HepG2 (cell line): ENCODE data around the gene JMJD8. TPM values are rescaled to one million over a fixed set of nuclear protein-coding genes. Genes with fewer than 3 reads are reported as not detected.

Source experiments
- HOXD1 ChIP-seq: sonication (generic); formaldehyde crosslinking; IDR thresholded peaks from 2 replicates; pipeline ENCODE4 v1.5.0; 2020; ENCODE audit warnings: missing genetic modification reagents
- MAFG ChIP-seq: sonication (generic); formaldehyde crosslinking; IDR thresholded peaks from 2 replicates; pipeline ENCODE4 v1.5.1; 2020; ENCODE audit warnings: mild to moderate bottlenecking, missing genetic modification reagents
- MEIS2 ChIP-seq: sonication (generic); formaldehyde crosslinking; IDR thresholded peaks from 2 replicates; pipeline ENCODE4 v1.9.0; 2021; ENCODE audit warnings: mild to moderate bottlenecking, missing genetic modification reagents
- NONO ChIP-seq, 2 experiments: fragments of 450-650 bp in 1 of 2; sonication (generic) in 1 of 2; formaldehyde crosslinking in 1 of 2; IDR thresholded peaks in 1 of 2; conservative IDR thresholded peaks in 1 of 2; 2 replicates each; pipeline versions ENCODE4 v1.6.1 to v1.8.0; 2017 to 2022; ENCODE audit warnings: mild to moderate bottlenecking in 1 of 2, missing genetic modification reagents in 1 of 2, moderate library complexity in 1 of 2
- POLR2G ChIP-seq: fragments of 200-400 bp; formaldehyde crosslinking; IDR thresholded peaks from 2 replicates; pipeline ENCODE4 v1.6.1; 2018; ENCODE audit warnings: mild to moderate bottlenecking, low read depth, low read length, moderate library complexity
- RBM39 ChIP-seq: fragments of 200-400 bp; formaldehyde crosslinking; IDR thresholded peaks from one replicate; pipeline ENCODE4 v1.6.1; 2018; ENCODE audit warnings: antibody characterized with exemption, mild to moderate bottlenecking, low read depth, low read length; ENCODE audit not compliant: poor library complexity, severe bottlenecking
- SRSF4 ChIP-seq: fragments of 200-400 bp; formaldehyde crosslinking; IDR thresholded peaks from one replicate; pipeline ENCODE4 v1.6.1; 2018; ENCODE audit warnings: mild to moderate bottlenecking, low read depth, low read length, moderate library complexity; ENCODE audit not compliant: poor library complexity, severe bottlenecking
- STAG1 ChIP-seq: sonication (generic); formaldehyde crosslinking; IDR thresholded peaks from 2 replicates; pipeline ENCODE4 v1.4.0; 2020; ENCODE audit warnings: missing genetic modification reagents
- ZFY ChIP-seq: sonication (generic); formaldehyde crosslinking; IDR thresholded peaks from 2 replicates; pipeline ENCODE4 v1.4.0; 2020; ENCODE audit warnings: missing genetic modification reagents
- ZNF256 ChIP-seq: sonication (generic); formaldehyde crosslinking; conservative IDR thresholded peaks from 2 replicates; pipeline ENCODE4 v1.4.0; 2020; ENCODE audit warnings: missing genetic modification reagents
- ZNF296 ChIP-seq: sonication (generic); formaldehyde crosslinking; conservative IDR thresholded peaks from 2 replicates; pipeline ENCODE4 v1.5.0; 2020; ENCODE audit warnings: mild to moderate bottlenecking, missing genetic modification reagents
- ZNF329 ChIP-seq: sonication (generic); formaldehyde crosslinking; IDR thresholded peaks from 2 replicates; pipeline ENCODE4 v1.9.0; 2021; ENCODE audit warnings: low read depth, mild to moderate bottlenecking, missing genetic modification reagents
- ZNF335 ChIP-seq: sonication (generic); formaldehyde crosslinking; IDR thresholded peaks from 2 replicates; pipeline ENCODE4 v1.4.0; 2020; ENCODE audit warnings: missing genetic modification reagents
- ZNF547 ChIP-seq: sonication (generic); formaldehyde crosslinking; IDR thresholded peaks from 2 replicates; pipeline ENCODE4 v1.5.1; 2020; ENCODE audit warnings: mild to moderate bottlenecking, missing genetic modification reagents
- ZNF598 ChIP-seq: sonication (generic); formaldehyde crosslinking; IDR thresholded peaks from 2 replicates; pipeline ENCODE4 v1.5.1; 2020; ENCODE audit warnings: mild to moderate bottlenecking, missing genetic modification reagents, borderline replicate concordance
- ZNF883 ChIP-seq: sonication (generic); formaldehyde crosslinking; IDR thresholded peaks from 2 replicates; pipeline ENCODE4 v1.5.1; 2020; ENCODE audit warnings: mild to moderate bottlenecking, missing genetic modification reagents; ENCODE audit errors: not compliant biosample characterization
- polyA plus RNA-seq, 8 experiments: library from polyadenylated mRNA; depleted of rRNA in 3 of 8; stranded (reverse) in 7 of 8; unstranded in 1 of 8; fragments of >200 nt; fragmentation: Illumina TruSeq in 4 of 8; extraction: Trizol in 4 of 8; gene quantifications; 2 replicates each; pipeline versions ENCODE4 v1.2.1 to v1.2.3, GENCODE V29; 2011 to 2016; ENCODE audit warnings: low read depth in 4 of 8, missing spikeins in 1 of 8, mixed read lengths in 1 of 8; ENCODE audit not compliant: insufficient read depth in 1 of 8
- total RNA-seq, 5 experiments: library from RNA; depleted of rRNA; stranded (reverse); fragments of >200 nt; fragmentation: Illumina TruSeq; extraction: Trizol; gene quantifications; 2 replicates each; pipeline ENCODE4 v1.2.3, GENCODE V29; 2016; ENCODE audit warnings: low read depth in 1 of 5
- TF ChIP-seq, protein P1 (sequence below): sonication (generic); formaldehyde crosslinking; IDR thresholded peaks from 2 replicates; pipeline ENCODE4 v1.5.1; 2020; ENCODE audit warnings: missing genetic modification reagents, mild to moderate bottlenecking, borderline replicate concordance
- TF ChIP-seq, protein P2 (sequence below): sonication (generic); formaldehyde crosslinking; IDR thresholded peaks from 2 replicates; pipeline ENCODE4 v1.8.0; 2022; ENCODE audit warnings: missing genetic modification reagents, mild to moderate bottlenecking, moderate library complexity, borderline replicate concordance
- TF ChIP-seq, protein P3 (sequence below): sonication (generic); formaldehyde crosslinking; IDR thresholded peaks from 2 replicates; pipeline ENCODE4 v1.4.0; 2020; ENCODE audit warnings: mild to moderate bottlenecking, missing genetic modification reagents

The JMJD8 gene
- total and polyA plus RNA-seq, 2 of the 13 experiments (the other 11 are each of a cell fraction or from before 2014, with no cell fraction given), result 2.6 to 11.8 TPM

DNA sequence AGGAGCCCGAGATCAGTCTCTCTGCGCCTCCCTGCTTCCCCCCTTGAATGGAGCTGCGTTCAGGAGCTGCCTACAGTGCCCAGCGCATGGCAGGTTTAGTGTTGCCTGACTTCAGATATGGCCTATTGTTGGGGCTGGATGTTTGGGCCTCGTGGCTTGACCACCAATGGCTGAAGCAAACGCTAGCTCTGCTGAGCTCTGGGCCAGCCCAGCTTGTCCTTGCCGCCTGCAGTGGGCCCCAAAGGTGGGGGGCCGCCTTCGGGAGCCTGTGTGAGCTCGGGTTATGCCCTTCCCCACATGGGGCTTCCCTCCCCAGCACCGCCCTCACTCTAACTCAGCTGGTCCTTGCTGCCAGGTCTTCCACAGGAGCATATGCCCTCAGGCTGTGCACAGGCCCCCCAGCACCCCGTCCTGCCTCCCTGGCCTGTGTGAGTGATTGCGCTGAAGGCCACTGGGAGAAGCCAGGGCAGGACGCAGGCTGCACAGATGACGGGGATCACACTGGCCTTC, 46.0 kb downstream of the JMJD8 start (continued):
- TF ChIP-seq ZNF329 (CRISPR knock-in tag) (no peak), STAG1 (CRISPR knock-in tag) (no peak), MEIS2 (CRISPR knock-in tag) (no peak), NONO (IDR thresholded peaks at IDR 0.05) (no peak), NONO (CRISPR knock-in tag; conservative IDR thresholded peaks at IDR 0.05) (no peak), ZNF335 (CRISPR knock-in tag) (no peak), ZNF296 (CRISPR knock-in tag) (no peak), SRSF4 (no peak), ZNF883 (CRISPR knock-in tag) (peak; percentile 58), ZNF256 (CRISPR knock-in tag) (no peak), POLR2G (peak; percentile 20; the same call in 1 of the 2 replicates), RBM39 (no peak), HOXD1 (CRISPR knock-in tag) (no peak), ZNF547 (CRISPR knock-in tag) (0 out of 2 replicates have a peak, but pooled peaks have one; percentile 43), MAFG (CRISPR knock-in tag) (no peak), ZNF598 (CRISPR knock-in tag) (0 out of 2 replicates have a peak, but pooled peaks have one; percentile 6), ZFY (CRISPR knock-in tag) (peak; percentile 44; the same call in 1 of the 2 replicates)
- TF ChIP-seq, protein P1, sequence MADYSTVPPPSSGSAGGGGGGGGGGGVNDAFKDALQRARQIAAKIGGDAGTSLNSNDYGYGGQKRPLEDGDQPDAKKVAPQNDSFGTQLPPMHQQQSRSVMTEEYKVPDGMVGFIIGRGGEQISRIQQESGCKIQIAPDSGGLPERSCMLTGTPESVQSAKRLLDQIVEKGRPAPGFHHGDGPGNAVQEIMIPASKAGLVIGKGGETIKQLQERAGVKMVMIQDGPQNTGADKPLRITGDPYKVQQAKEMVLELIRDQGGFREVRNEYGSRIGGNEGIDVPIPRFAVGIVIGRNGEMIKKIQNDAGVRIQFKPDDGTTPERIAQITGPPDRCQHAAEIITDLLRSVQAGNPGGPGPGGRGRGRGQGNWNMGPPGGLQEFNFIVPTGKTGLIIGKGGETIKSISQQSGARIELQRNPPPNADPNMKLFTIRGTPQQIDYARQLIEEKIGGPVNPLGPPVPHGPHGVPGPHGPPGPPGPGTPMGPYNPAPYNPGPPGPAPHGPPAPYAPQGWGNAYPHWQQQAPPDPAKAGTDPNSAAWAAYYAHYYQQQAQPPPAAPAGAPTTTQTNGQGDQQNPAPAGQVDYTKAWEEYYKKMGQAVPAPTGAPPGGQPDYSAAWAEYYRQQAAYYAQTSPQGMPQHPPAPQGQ (CRISPR knock-in tag), result no peak
- TF ChIP-seq, protein P2, sequence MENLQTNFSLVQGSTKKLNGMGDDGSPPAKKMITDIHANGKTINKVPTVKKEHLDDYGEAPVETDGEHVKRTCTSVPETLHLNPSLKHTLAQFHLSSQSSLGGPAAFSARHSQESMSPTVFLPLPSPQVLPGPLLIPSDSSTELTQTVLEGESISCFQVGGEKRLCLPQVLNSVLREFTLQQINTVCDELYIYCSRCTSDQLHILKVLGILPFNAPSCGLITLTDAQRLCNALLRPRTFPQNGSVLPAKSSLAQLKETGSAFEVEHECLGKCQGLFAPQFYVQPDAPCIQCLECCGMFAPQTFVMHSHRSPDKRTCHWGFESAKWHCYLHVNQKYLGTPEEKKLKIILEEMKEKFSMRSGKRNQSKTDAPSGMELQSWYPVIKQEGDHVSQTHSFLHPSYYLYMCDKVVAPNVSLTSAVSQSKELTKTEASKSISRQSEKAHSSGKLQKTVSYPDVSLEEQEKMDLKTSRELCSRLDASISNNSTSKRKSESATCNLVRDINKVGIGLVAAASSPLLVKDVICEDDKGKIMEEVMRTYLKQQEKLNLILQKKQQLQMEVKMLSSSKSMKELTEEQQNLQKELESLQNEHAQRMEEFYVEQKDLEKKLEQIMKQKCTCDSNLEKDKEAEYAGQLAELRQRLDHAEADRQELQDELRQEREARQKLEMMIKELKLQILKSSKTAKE, result no peak
- TF ChIP-seq, protein P3, sequence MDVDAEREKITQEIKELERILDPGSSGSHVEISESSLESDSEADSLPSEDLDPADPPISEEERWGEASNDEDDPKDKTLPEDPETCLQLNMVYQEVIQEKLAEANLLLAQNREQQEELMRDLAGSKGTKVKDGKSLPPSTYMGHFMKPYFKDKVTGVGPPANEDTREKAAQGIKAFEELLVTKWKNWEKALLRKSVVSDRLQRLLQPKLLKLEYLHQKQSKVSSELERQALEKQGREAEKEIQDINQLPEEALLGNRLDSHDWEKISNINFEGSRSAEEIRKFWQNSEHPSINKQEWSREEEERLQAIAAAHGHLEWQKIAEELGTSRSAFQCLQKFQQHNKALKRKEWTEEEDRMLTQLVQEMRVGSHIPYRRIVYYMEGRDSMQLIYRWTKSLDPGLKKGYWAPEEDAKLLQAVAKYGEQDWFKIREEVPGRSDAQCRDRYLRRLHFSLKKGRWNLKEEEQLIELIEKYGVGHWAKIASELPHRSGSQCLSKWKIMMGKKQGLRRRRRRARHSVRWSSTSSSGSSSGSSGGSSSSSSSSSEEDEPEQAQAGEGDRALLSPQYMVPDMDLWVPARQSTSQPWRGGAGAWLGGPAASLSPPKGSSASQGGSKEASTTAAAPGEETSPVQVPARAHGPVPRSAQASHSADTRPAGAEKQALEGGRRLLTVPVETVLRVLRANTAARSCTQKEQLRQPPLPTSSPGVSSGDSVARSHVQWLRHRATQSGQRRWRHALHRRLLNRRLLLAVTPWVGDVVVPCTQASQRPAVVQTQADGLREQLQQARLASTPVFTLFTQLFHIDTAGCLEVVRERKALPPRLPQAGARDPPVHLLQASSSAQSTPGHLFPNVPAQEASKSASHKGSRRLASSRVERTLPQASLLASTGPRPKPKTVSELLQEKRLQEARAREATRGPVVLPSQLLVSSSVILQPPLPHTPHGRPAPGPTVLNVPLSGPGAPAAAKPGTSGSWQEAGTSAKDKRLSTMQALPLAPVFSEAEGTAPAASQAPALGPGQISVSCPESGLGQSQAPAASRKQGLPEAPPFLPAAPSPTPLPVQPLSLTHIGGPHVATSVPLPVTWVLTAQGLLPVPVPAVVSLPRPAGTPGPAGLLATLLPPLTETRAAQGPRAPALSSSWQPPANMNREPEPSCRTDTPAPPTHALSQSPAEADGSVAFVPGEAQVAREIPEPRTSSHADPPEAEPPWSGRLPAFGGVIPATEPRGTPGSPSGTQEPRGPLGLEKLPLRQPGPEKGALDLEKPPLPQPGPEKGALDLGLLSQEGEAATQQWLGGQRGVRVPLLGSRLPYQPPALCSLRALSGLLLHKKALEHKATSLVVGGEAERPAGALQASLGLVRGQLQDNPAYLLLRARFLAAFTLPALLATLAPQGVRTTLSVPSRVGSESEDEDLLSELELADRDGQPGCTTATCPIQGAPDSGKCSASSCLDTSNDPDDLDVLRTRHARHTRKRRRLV (CRISPR knock-in tag), result no peak
